B cell (primary cell): ENCODE measurements around the gene RBM39. TPM values are rescaled to one million over a fixed set of nuclear protein-coding genes. Genes with fewer than 3 reads are reported as not detected.

Experiments
- ATAC-seq: fragments of 200-7000 bp; cut with Tn5 transposase; one replicate; pipeline ENCODE4 v1.10.0; 2021; ENCODE audit warnings: low read depth, mild to moderate bottlenecking, moderate number of reproducible peaks, moderate library complexity
- CTCF ChIA-PET: fragments of 350-600 bp; sonication (Branson Sonifier 250); formaldehyde crosslinking; loops from one replicate; lab custom pipeline; 2021; ENCODE audit warnings: antibody characterized with exemption, inconsistent platforms; lab: Charles Lee
- POLR2A ChIA-PET: fragments of 350-600 bp; sonication (Branson Sonifier 250); formaldehyde crosslinking; loops from one replicate; lab custom pipeline; 2021; ENCODE audit warnings: antibody characterized with exemption; lab: Charles Lee
- DNase-seq: peaks from one replicate; pipeline ENCODE4 v3.0.0; 2013
- H2AFZ ChIP-seq: 2 replicates; pipeline ENCODE4 v1.6.1; 2012; ENCODE audit warnings: mild to moderate bottlenecking, low read depth, low read length; ENCODE audit not compliant: insufficient read depth, poor library complexity, severe bottlenecking
- H3K27ac ChIP-seq, 2 donors: 1 replicate in 1 of 2; 2 replicates in 1 of 2; pipeline ENCODE4 v1.5.1; 2012 to 2013; ENCODE audit warnings: low read length in 2 of 2, mild to moderate bottlenecking in 2 of 2, moderate library complexity in 1 of 2
- H3K27me3 ChIP-seq, 4 experiments: fragments of 200-600 bp in 1 of 4; sonication (generic) in 1 of 4; replicated peaks in 1 of 4; 1 replicate in 2 of 4; 2 replicates in 2 of 4; pipeline versions ENCODE4 v1.6.1 to v1.7.0; 2013 to 2016; ENCODE audit warnings: low read length in 3 of 4, mild to moderate bottlenecking in 2 of 4, mixed read lengths in 1 of 4, moderate library complexity in 1 of 4; ENCODE audit not compliant: insufficient read depth in 4 of 4, control insufficient read depth in 3 of 4; ENCODE audit errors: control extremely low read depth in 1 of 4
- H3K36me3 ChIP-seq, 2 experiments: replicated peaks in 1 of 2; 1 replicate in 1 of 2; 2 replicates in 1 of 2; pipeline versions ENCODE4 v1.6.1 to v1.7.1; 2013; ENCODE audit warnings: low read length in 1 of 2; ENCODE audit not compliant: insufficient read depth in 2 of 2, control insufficient read depth in 1 of 2; ENCODE audit errors: control extremely low read depth in 1 of 2, extremely low read depth in 1 of 2
- H3K4me1 ChIP-seq, 2 donors: fragments of 200-600 bp in 1 of 2; sonication (generic) in 1 of 2; 1 replicate in 1 of 2; 2 replicates in 1 of 2; pipeline versions ENCODE4 v1.5.1 to v1.6.1; 2013 to 2017; ENCODE audit warnings: low read length in 2 of 2; ENCODE audit not compliant: control insufficient read depth in 2 of 2, insufficient read depth in 2 of 2
- H3K4me2 ChIP-seq: replicated peaks from 2 replicates; pipeline ENCODE3; 2012; ENCODE audit warnings: mild to moderate bottlenecking, low read depth, low read length; ENCODE audit not compliant: poor library complexity, severe bottlenecking
- H3K4me3 ChIP-seq, 5 experiments: fragments of 200-600 bp in 1 of 5; sonication (generic) in 1 of 5; 1 replicate in 3 of 5; 2 replicates in 2 of 5; pipeline versions ENCODE4 v1.5.1 to v1.7.0; 2011 to 2016; ENCODE audit warnings: low read length in 4 of 5, mild to moderate bottlenecking in 4 of 5, low read depth in 2 of 5, control low read depth in 1 of 5, moderate library complexity in 1 of 5; ENCODE audit not compliant: insufficient read depth in 1 of 5; ENCODE audit errors: control extremely low read depth in 1 of 5, extremely low read depth in 1 of 5
- H3K79me2 ChIP-seq: fragments of 200-600 bp; sonication (generic); one replicate; pipeline ENCODE4 v1.6.0; 2016; ENCODE audit warnings: low read length; ENCODE audit not compliant: control insufficient read depth, insufficient read depth
- H3K9ac ChIP-seq: fragments of 200-600 bp; sonication (generic); 2 replicates; pipeline ENCODE4 v1.6.1; 2017; ENCODE audit warnings: mild to moderate bottlenecking, low read length, moderate library complexity
- H3K9me3 ChIP-seq, 3 donors: one replicate each; pipeline versions ENCODE4 v1.6.1 to v1.7.1; 2013; ENCODE audit warnings: low read length in 2 of 3; ENCODE audit not compliant: control insufficient read depth in 2 of 3, insufficient read depth in 1 of 3; ENCODE audit errors: control extremely low read depth in 1 of 3
- H4K20me1 ChIP-seq: 2 replicates; pipeline ENCODE4 v1.6.0; 2012; ENCODE audit warnings: mild to moderate bottlenecking, low read length; ENCODE audit not compliant: insufficient read depth, control insufficient read depth, poor library complexity, severe bottlenecking
- H3K27ac Mint-ChIP-seq: one replicate; pipeline ENCODE4 v1.8.0; 2021; ENCODE audit warnings: mixed read lengths
- H3K27me3 Mint-ChIP-seq: one replicate; pipeline ENCODE4 v1.8.0; 2021; ENCODE audit warnings: mixed read lengths
- H3K4me1 Mint-ChIP-seq: one replicate; pipeline ENCODE4 v1.8.0; 2021; ENCODE audit warnings: mixed read lengths
- H3K4me3 Mint-ChIP-seq: one replicate; pipeline ENCODE4 v1.8.0; 2021; ENCODE audit warnings: mixed read lengths
- H3K9me3 Mint-ChIP-seq: one replicate; pipeline ENCODE4 v1.8.0; 2022; ENCODE audit warnings: mixed read lengths; ENCODE audit not compliant: insufficient read depth
- EZH2 ChIP-seq: IDR thresholded peaks from 2 replicates; pipeline ENCODE4 v1.6.1; 2012; ENCODE audit warnings: borderline replicate concordance, low read depth, mild to moderate bottlenecking, moderate library complexity, low read length; ENCODE audit not compliant: insufficient read depth, poor library complexity, severe bottlenecking
- WGBS: methylation state at CpG from one replicate; pipeline ENCODE4 v1.1.5; 2013; ENCODE audit warnings: missing lambda C conversion rate; ENCODE audit not compliant: insufficient coverage; 5-methylcytosine and 5-hydroxymethylcytosine counted together
- intact Hi-C: fragments of 100-400 bp; cut with micrococcal nuclease; formaldehyde crosslinking; loops from one replicate; pipeline ENCODE4 v1.10.0; 2022
- polyA plus RNA-seq: library from polyadenylated mRNA; depleted of rRNA; stranded (reverse); fragments of >200 nt; gene quantifications from 2 replicates; pipeline ENCODE4 v1.2.3, GENCODE V29; 2012
- total RNA-seq, 2 donors: library from RNA; stranded (reverse); fragments of 120-200 nt in 1 of 2; gene quantifications; 1 replicate in 1 of 2; 2 replicates in 1 of 2; pipeline versions ENCODE4 v1.2.3 to v1.2.4, GENCODE V29; 2013 to 2022
- TF ChIP-seq, protein P1 (sequence below): fragments of 200-600 bp; IDR thresholded peaks from one replicate; pipeline ENCODE4 v1.8.0; 2022; ENCODE audit warnings: antibody characterized with exemption, mild to moderate bottlenecking

The RBM39 gene
- total and polyA plus RNA-seq, 2 donors (not counting 1 experiment from before 2014, with no cell fraction given) = 217 to 689 TPM

DNA sequence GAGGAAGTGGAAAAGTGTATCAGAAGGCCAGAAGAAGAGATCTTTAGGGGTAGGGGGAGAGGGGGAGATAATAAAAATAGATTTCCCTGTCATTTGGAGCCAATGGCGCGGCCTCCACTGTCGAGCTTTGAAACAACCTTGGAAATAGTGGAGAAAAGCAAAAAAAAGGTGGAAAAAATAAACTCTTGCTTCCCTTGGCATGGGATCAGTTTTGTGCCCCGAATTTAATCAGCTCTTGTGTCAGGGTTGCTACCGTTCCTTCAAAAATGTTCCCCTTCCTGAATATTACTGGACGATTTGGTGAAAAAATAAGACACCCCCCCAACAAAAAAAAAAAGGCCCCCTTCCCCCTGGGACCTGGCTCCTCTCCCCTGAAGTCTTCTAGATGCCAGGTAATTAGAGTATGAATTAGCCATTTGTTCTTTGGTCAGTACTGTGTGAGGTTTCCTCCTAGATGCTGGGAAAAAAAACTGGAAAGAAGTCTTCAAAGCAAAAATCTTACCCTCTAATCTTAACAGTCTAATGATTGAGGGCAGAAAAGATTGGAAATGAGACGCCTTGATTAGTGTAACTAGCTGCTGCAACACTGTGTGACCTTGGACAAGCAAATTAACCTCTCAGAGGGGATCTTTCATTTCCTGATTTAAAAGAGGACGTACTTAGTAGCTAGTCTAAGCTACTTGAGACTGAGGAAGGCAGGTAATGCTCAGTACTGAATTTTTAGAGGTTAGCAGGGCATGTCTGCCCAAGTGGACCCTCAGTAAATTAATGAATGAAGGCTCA lies 872 bp upstream of the RBM39 start:
- whole genome bisulfite sequencing = 0% methylated on average over 5 of the region's 8 CpGs
- peak overlapping the region; percentile 100 for H3K27ac Mint-ChIP-seq
- H2AFZ ChIP-seq = peak overlapping the region; percentile 35
- ChIA-PET POLR2A (interaction anchor here (0.6 to 5.0 kb wide), 29 partner anchors 16 to 1440 kb away, joined by 3 to 259 read pairs (median 6); partner anchors contain the start of genes AHCY, CEP250, CPNE1 and EIF6), CTCF (interaction anchor here (0.7 to 5.3 kb wide), 14 partner anchors 8 to 1406 kb away, joined by 3 to 82 read pairs (median 4); partner anchors contain the start of genes NFS1, PHF20, ROMO1 and SCAND1)
- H3K9me3 ChIP-seq = no peaks in the 10 kb centered on the region
- peaks cover 2 to 29% of the 10 kb centered on the region in 2 experiments for H3K36me3 ChIP-seq
- H3K4me1 ChIP-seq = peaks cover 38 to 42% of the 10 kb centered on the region in 2 donors
- no peaks in the 10 kb centered on the region for H3K27me3 Mint-ChIP-seq
- peak overlapping the region; percentile 95 for H3K4me3 Mint-ChIP-seq
- intact Hi-C loops = loop anchor here (1.0 to 2.0 kb wide), 7 partner anchors 25 to 288 kb away; partner anchors contain the start of genes CEP250, CPNE1, ERGIC3 and RBM12
- peak overlapping the region; percentile 96 to 100 for H3K27ac ChIP-seq
- ATAC-seq = no peak
- H3K4me3 ChIP-seq = peak overlapping the region; percentile 69 to 99 (median 93)
- peak; percentile 79 for DNase-seq
- peak overlapping the region; percentile 89 for H3K4me2 ChIP-seq
- H3K79me2 ChIP-seq = peaks cover 57% of the 10 kb centered on the region
- H3K4me1 Mint-ChIP-seq = peaks cover 46% of the 10 kb centered on the region
- no peaks in the 10 kb centered on the region for H3K27me3 ChIP-seq
- TF ChIP-seq EZH2 = no peak
- TF ChIP-seq, protein P1, sequence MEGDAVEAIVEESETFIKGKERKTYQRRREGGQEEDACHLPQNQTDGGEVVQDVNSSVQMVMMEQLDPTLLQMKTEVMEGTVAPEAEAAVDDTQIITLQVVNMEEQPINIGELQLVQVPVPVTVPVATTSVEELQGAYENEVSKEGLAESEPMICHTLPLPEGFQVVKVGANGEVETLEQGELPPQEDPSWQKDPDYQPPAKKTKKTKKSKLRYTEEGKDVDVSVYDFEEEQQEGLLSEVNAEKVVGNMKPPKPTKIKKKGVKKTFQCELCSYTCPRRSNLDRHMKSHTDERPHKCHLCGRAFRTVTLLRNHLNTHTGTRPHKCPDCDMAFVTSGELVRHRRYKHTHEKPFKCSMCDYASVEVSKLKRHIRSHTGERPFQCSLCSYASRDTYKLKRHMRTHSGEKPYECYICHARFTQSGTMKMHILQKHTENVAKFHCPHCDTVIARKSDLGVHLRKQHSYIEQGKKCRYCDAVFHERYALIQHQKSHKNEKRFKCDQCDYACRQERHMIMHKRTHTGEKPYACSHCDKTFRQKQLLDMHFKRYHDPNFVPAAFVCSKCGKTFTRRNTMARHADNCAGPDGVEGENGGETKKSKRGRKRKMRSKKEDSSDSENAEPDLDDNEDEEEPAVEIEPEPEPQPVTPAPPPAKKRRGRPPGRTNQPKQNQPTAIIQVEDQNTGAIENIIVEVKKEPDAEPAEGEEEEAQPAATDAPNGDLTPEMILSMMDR = no peak
- H3K9me3 Mint-ChIP-seq = no peaks in the 10 kb centered on the region
- peaks cover 31% of the 10 kb centered on the region for H4K20me1 ChIP-seq
- peak overlapping the region; percentile 100 for H3K9ac ChIP-seq
